ENCODE results near the gene ZNF385A. TPM values are rescaled to one million over a fixed set of nuclear protein-coding genes. Genes with fewer than 3 reads are reported as not detected.
A peak's percentile ranks its signal among the peaks of the same experiment; 100 is the strongest.

ZNF385A gene
- total RNA-seq, 4 donors from 2014 or later = 24.2 to 38.9 (median 29.3) TPM

GRCh38 chr12:54337280-54337842 lies 47.2 kb downstream of the ZNF385A start:
- H3K9me3 ChIP-seq = no peaks in the 10 kb centered on the region
- intact Hi-C loops (cut with DNase I) = no loop called here
- 53 to 63% methylated on average over 3 of the region's 3 CpGs for WGBS, 2 donors
- H3K27me3 ChIP-seq = no peaks in the 10 kb centered on the region
- H3K4me3 ChIP-seq (replicated peaks in 1 of 3) = no peak overlapping the region
- TF ChIP-seq POLR2A (IDR thresholded peaks at IDR 0.05) (no peak), CTCF (IDR thresholded peaks at IDR 0.05) (peak in 2 of 6 experiments; percentile 23 to 25)
- H3K4me1 ChIP-seq = peaks cover 41 to 52% of the 10 kb centered on the region in 2 donors
- DNase-seq = peak; percentile 33 to 34
- H3K27ac ChIP-seq = peak overlapping the region; percentile 28 to 66 (median 47)
- peaks cover 8 to 11% of the 10 kb centered on the region in 2 donors for H3K36me3 ChIP-seq

- H3K27me3 ChIP-seq = no peaks in the 10 kb centered on the region
Observed at GRCh38 chr12:54333420-54334034, 51.0 kb downstream of the ZNF385A start.

GRCh38 chr12:54331461-54331860 lies 53.1 kb downstream of the ZNF385A start:
- H3K4me1 ChIP-seq = peaks cover 31 to 46% of the 10 kb centered on the region in 2 donors
- no peak overlapping the region for H3K27ac ChIP-seq
- no peak overlapping the region for H3K4me3 ChIP-seq (replicated peaks in 1 of 3)
- H3K9me3 ChIP-seq = no peaks in the 10 kb centered on the region
- intact Hi-C loops (cut with DNase I) = no loop called here
- DNase-seq = no peak
- TF ChIP-seq POLR2A (IDR thresholded peaks at IDR 0.05) (no peak), CTCF (IDR thresholded peaks at IDR 0.05) (no peak)
- no peaks in the 10 kb centered on the region for H3K36me3 ChIP-seq
- no peaks in the 10 kb centered on the region for H3K27me3 ChIP-seq
- WGBS, 2 donors = 92% methylated on average over 5 of the region's 5 CpGs

More at GRCh38 chr12:54333420-54334034, 51.0 kb downstream of the ZNF385A start:
- Histone ChIP-seq H3K27ac (no peak overlapping the region), H3K4me1 (peaks cover 39 to 58% of the 10 kb centered on the region in 2 donors), H3K9me3 (no peaks in the 10 kb centered on the region), H3K4me3 (replicated peaks in 1 of 3) (no peak overlapping the region), H3K36me3 (no peaks in the 10 kb centered on the region)
- 97 to 100% methylated on average over 4 of the region's 4 CpGs for whole genome bisulfite sequencing, 2 donors
- intact Hi-C loops (cut with DNase I) = no loop called here
- no peak for DNase-seq
- no peak for TF ChIP-seq POLR2A (IDR thresholded peaks at IDR 0.05)
- TF ChIP-seq CTCF (IDR thresholded peaks at IDR 0.05) = no peak

- TF ChIP-seq CTCF (IDR thresholded peaks at IDR 0.05) (no peak), POLR2A (IDR thresholded peaks at IDR 0.05) (no peak)
- Histone ChIP-seq H3K36me3 (no peaks in the 10 kb centered on the region), H3K9me3 (no peaks in the 10 kb centered on the region), H3K27ac (no peak overlapping the region), H3K27me3 (no peaks in the 10 kb centered on the region), H3K4me3 (replicated peaks in 1 of 3) (no peak overlapping the region), H3K4me1 (peaks cover 31 to 42% of the 10 kb centered on the region in 2 donors)
- no peak for DNase-seq
- intact Hi-C loops (cut with DNase I) = no loop called here
- WGBS, 2 donors = 68 to 76% methylated on average over 3 of the region's 3 CpGs
Observed at GRCh38 chr12:54330442-54330841, 54.1 kb downstream of the ZNF385A start.

GRCh38 chr12:54329759-54330158 lies 54.8 kb downstream of the ZNF385A start:
- Histone ChIP-seq H3K4me3 (replicated peaks in 1 of 3) (no peak overlapping the region), H3K27me3 (no peaks in the 10 kb centered on the region), H3K36me3 (no peaks in the 10 kb centered on the region), H3K9me3 (no peaks in the 10 kb centered on the region), H3K4me1 (peaks cover 26 to 35% of the 10 kb centered on the region in 2 donors), H3K27ac (peak overlapping the region in 1 of 3 donors; percentile 60)
- TF ChIP-seq CTCF (IDR thresholded peaks at IDR 0.05) (no peak), POLR2A (IDR thresholded peaks at IDR 0.05) (no peak)
- 76% methylated on average over 5 of the region's 5 CpGs for WGBS, 2 donors
- intact Hi-C loops (cut with DNase I) = loop anchor here (5.0 kb wide), 1 partner anchor 37 kb away; no protein-coding TSS in a partner anchor
- DNase-seq = no peak

Data from thyroid gland (tissue), 4 donors.